IMR-90 (cell line): ENCODE results near the gene LRRC39.

ENCODE experiments used
- CTCF ChIP-seq: conservative IDR thresholded peaks from 2 replicates; pipeline ENCODE4 v1.5.1; 2012; ENCODE audit warnings: mild to moderate bottlenecking, low read depth, low read length, improper control_type of control experiment
- MXI1 ChIP-seq: IDR thresholded peaks from 2 replicates; pipeline ENCODE4 v1.6.1; 2012; ENCODE audit warnings: low read depth, mild to moderate bottlenecking, low read length, moderate library complexity, borderline replicate concordance

- no peak for TF ChIP-seq CTCF
- no peak for TF ChIP-seq MXI1
These were observed 40.5 kb downstream of the LRRC39 start for GRCh38 chr1:100137602-100138001.
